Left renal pelvis (tissue), 4 donors: ENCODE results near the gene MTERF4. TPM values are rescaled to one million over a fixed set of nuclear protein-coding genes. Genes with fewer than 3 reads are reported as not detected.

Experiments used
- DNase-seq, 4 donors: peaks; one replicate each; pipeline ENCODE4 v3.0.0-alpha.2; 2013; ENCODE audit warnings: low read depth in 4 of 4, low spot score in 3 of 4
- polyA plus RNA-seq, 4 donors: library from polyadenylated mRNA; unstranded; fragments of 120-200 nt; gene quantifications; one replicate each; pipeline ENCODE4 v1.2.1, GENCODE V29; 2013; ENCODE audit not compliant: insufficient read length in 4 of 4

Gene MTERF4
- polyA plus RNA-seq, 4 donors: 55.4 to 76.9 (median 67.5) TPM

- no peak for DNase-seq
Measured at GRCh38 chr2:241052677-241053360, 49.3 kb downstream of the MTERF4 start.

GRCh38 chr2:241051578-241052487, 50.3 kb downstream of the MTERF4 start:
- no peak for DNase-seq

GRCh38 chr2:241050624-241051577, 51.2 kb downstream of the MTERF4 start:
- DNase-seq: no peak

- DNase-seq: peak in 1 of 4 donors; percentile 24
Measured at GRCh38 chr2:241049739-241050623, 52.1 kb downstream of the MTERF4 start.

GRCh38 chr2:241048949-241049343, 53.1 kb downstream of the MTERF4 start:
- DNase-seq: no peak

- no peak for DNase-seq
Measured at GRCh38 chr2:241048149-241048948, 53.7 kb downstream of the MTERF4 start.

- no peak for DNase-seq
Measured at GRCh38 chr2:241047253-241048010, 54.7 kb downstream of the MTERF4 start.

Other genes with a start within 250 kb of the MTERF4 start
- 1 to 10 TPM in 1 of 4 donors, under 1 TPM in 2, not detected in 1; 0.06 to 1.8 (median 0.15) TPM for gene AGXT, start 233.5 kb downstream of the MTERF4 start, polyA plus RNA-seq
- gene MAB21L4, start 206.1 kb downstream of the MTERF4 start, polyA plus RNA-seq: 1 to 10 TPM in 3 of 4 donors, under 1 TPM in 1; 0.18 to 2.5 (median 1.6) TPM
- gene CROCC2, start 196.0 kb downstream of the MTERF4 start, polyA plus RNA-seq: under 1 TPM; 0.03 to 0.09 (median 0.05) TPM
- gene SNED1, start 103.7 kb downstream of the MTERF4 start, polyA plus RNA-seq: 10 to 100 TPM in 1 of 4 donors, 1 to 10 TPM in 3; 7.3 to 10.8 (median 8.6) TPM
- gene PASK, start 47.2 kb upstream of the MTERF4 start, polyA plus RNA-seq: 10 to 100 TPM in 3 of 4 donors, 1 to 10 TPM in 1; 9.8 to 26.4 (median 17.2) TPM
- gene PPP1R7, start 48.2 kb upstream of the MTERF4 start, polyA plus RNA-seq: 10 to 100 TPM; 47.7 to 81.0 (median 79.2) TPM
- gene ANO7, start 86.4 kb upstream of the MTERF4 start, polyA plus RNA-seq: 1 to 10 TPM in 3 of 4 donors, under 1 TPM in 1; 0.85 to 3.3 (median 1.6) TPM
- 100 to 1,000 TPM; 312 to 379 (median 335) TPM for gene HDLBP, start 213.4 kb upstream of the MTERF4 start, polyA plus RNA-seq
- gene SEPTIN2, start 213.6 kb upstream of the MTERF4 start, polyA plus RNA-seq: 100 to 1,000 TPM; 566 to 653 (median 594) TPM